ES-I3 (cell line): ENCODE results near the gene SPATA12.

Experiments
- H3K36me3 ChIP-seq: 2 replicates; pipeline ENCODE4 v1.6.1; 2013; ENCODE audit warnings: mild to moderate bottlenecking, low read length, control low read depth, moderate library complexity; ENCODE audit not compliant: insufficient read depth
- H3K4me1 ChIP-seq: 2 replicates; pipeline ENCODE4 v1.6.1; 2013; ENCODE audit warnings: mild to moderate bottlenecking, control low read depth, low read length; ENCODE audit not compliant: insufficient read depth
- H3K9ac ChIP-seq: 2 replicates; pipeline ENCODE4 v1.6.1; 2013; ENCODE audit warnings: low read depth, mild to moderate bottlenecking, low read length, moderate library complexity
- H3K9me3 ChIP-seq: 2 replicates; pipeline ENCODE4 v1.6.1; 2013; ENCODE audit warnings: mild to moderate bottlenecking, low read length, moderate library complexity; ENCODE audit not compliant: control insufficient read depth, insufficient read depth

SPATA12 gene

DNA sequence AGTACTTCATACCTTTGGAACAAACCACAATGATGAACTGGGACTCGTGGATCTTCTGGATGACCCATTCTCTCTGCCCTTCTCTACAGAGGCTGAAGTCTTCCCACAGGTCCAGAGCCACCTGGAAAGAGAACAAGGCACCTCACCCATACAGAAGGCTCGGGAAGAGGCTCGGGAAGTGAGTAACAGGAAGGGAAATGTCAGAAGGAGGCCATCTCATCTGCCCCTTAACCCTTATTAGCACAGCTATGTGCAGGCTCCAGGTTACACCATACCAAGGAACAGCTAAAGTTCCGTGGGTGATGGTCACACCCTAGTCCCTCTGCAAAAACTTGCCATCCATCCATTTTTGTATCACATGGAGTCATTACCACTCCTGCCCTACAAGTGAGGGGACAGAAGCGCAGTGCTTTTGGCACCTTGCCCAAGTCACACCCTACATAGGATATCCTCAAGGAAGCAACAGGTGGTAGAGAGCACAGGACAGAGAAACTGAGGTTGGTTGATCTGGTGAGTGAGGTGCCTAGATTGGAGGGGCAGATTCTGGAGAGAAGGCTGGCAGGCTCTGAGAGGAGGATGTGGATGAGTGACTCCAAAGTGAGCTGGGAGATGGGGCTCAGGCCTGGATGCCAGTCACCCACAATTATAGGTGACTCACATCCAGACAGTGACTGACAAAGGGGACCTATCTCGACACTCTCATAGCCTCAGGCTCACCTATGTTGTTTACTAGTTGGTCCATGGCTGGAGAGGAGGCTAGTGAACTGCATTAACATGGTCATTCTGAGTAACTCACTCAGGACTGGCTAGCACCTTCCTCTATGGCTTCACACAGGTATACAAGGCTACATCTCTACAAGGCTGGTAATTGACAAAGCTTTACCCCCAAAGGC lies 38.2 kb downstream of the SPATA12 start:
- no peak overlapping the region for H3K9ac ChIP-seq

GRCh38 chr3:57100046-57100695 lies 39.7 kb downstream of the SPATA12 start:
- no peaks in the 10 kb centered on the region for H3K4me1 ChIP-seq
- no peak overlapping the region for H3K9ac ChIP-seq
- H3K9me3 ChIP-seq = no peaks in the 10 kb centered on the region
- peaks cover 46% of the 10 kb centered on the region for H3K36me3 ChIP-seq

More for the DNA sequence above, 38.2 kb downstream of the SPATA12 start:
- no peaks in the 10 kb centered on the region for H3K9me3 ChIP-seq
- no peaks in the 10 kb centered on the region for H3K4me1 ChIP-seq
- peaks cover 42% of the 10 kb centered on the region for H3K36me3 ChIP-seq

DNA sequence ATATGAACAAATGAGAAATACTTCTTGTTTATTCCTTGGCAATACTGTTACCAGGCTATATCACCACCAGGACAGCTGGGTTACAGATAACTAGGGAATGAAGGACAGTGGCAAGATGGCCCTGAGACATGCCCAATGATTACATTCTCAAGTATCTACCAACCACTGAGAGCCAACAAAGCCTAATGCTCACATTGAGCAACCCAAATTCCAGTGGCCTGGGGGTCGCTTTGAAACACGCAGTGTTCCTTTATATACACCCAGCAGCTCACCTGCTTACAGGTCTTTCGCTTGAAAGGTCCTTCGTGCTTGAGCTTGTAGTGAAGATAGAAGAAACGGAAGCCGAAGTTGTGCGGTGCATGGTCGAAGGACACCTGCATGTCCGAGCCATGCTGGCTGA lies 45.1 kb downstream of the SPATA12 start:
- Histone ChIP-seq H3K4me1 (peaks cover 6% of the 10 kb centered on the region; the same call in 1 of the 2 replicates), H3K9me3 (no peaks in the 10 kb centered on the region), H3K9ac (no peak overlapping the region), H3K36me3 (peaks cover 48% of the 10 kb centered on the region)

DNA sequence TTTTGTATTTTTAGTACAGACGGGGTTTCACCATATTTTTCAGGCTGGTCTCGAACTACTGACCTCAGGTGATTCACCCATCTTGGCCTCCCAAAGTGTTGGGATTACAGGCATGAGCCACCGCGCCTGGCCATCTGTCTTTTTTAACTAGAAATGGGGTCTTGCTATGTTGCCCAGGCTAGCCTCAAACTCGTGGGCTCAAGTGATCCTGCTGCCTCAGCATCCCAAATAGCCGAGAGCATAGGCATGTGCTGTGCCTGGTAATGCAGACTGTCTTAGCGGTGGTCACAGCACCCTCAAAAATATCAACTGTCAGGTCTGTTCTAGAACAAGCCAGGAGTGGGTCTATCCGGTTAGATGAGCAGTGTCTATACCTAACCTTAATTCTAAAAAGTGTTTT lies 48.2 kb downstream of the SPATA12 start:
- H3K9me3 ChIP-seq = no peaks in the 10 kb centered on the region
- H3K4me1 ChIP-seq = peaks cover 19% of the 10 kb centered on the region
- H3K36me3 ChIP-seq = peaks cover 39% of the 10 kb centered on the region
- H3K9ac ChIP-seq = no peak overlapping the region

GRCh38 chr3:57109437-57110199 lies 49.2 kb downstream of the SPATA12 start:
- H3K4me1 ChIP-seq = peaks cover 19% of the 10 kb centered on the region
- no peaks in the 10 kb centered on the region for H3K9me3 ChIP-seq
- no peak overlapping the region for H3K9ac ChIP-seq
- H3K36me3 ChIP-seq = peaks cover 37% of the 10 kb centered on the region

DNA sequence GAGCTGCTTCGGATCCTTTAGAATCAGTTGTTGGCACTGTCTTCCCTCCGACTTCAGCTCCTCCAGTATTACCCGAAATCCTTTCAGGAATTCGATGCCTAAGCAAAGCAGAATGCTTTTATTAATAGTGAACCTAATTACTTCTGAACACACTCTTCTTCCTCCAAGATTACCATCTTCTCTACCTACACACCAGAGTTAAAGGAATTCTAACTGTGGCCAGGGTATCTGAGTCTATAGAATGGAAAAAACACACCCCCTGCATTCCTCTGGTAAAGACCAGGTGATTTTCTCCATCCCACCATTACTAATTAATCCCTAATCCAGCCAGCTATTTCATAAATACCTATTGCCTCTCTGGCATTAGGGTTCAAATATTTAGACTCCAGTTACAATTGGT lies 49.8 kb downstream of the SPATA12 start:
- Histone ChIP-seq H3K9ac (no peak overlapping the region), H3K9me3 (no peaks in the 10 kb centered on the region), H3K4me1 (peaks cover 19% of the 10 kb centered on the region), H3K36me3 (peaks cover 31% of the 10 kb centered on the region)

DNA sequence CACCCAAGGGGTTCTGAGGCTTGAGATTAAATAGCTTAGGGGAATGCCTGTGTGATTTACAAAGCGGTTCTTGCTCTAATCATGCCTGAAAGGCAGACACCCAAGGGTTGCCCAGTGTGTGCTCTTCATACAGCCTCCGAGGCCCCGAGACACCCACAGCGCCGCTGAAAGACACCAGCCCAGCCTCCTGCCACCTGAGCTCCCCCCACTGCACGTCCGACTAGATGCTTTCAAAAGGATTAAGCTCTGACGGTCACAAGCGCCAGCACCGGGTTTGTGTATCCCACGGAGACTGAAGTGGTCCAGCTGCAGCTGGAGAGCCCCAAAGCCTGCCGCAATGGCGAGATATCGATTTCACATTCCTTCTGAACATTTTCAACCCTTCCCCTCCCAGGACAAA lies 50.3 kb downstream of the SPATA12 start:
- H3K9ac ChIP-seq = no peak overlapping the region
- peaks cover 31% of the 10 kb centered on the region for H3K36me3 ChIP-seq
- H3K9me3 ChIP-seq = no peaks in the 10 kb centered on the region
- H3K4me1 ChIP-seq = peaks cover 19% of the 10 kb centered on the region

DNA sequence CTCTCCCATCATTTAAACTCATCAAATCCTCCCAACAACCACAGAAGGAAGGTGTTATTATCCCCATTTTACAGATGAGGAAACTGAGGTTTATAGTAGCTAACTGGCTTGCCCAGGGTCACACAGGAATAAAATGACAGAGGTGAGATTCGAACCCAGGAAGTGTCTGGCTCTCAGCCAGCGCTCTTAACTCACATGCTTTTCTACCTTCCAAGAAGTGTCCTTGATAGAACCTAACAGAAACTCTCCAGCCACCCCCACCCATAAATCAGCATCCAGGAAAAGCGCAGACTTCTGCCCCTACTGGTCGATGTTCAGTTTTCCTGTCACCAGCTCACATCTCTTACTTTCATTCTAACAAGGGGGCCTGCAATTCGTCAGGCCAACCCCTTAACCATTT lies 51.7 kb downstream of the SPATA12 start:
- Histone ChIP-seq H3K9ac (no peak overlapping the region), H3K36me3 (peaks cover 25% of the 10 kb centered on the region), H3K4me1 (peaks cover 19% of the 10 kb centered on the region), H3K9me3 (no peaks in the 10 kb centered on the region)

DNA sequence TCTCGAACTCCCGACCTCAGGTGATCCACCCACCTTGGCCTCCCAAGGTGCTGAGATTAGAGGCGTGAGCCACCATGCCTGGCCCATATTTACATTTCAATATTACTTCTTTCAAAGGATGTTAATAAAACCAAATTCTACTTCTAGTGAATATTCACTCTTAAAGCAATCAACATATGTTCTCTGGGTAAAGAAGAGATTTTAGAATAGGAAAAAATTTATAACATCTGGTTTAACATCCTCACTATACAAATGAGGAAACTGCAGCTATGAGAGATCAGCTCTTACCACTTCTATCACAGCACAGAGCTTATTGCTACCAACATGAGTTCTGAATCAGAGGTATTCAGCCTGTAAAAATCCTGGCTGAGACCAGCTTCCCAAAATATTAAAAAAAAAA lies 56.0 kb downstream of the SPATA12 start:
- Histone ChIP-seq H3K9me3 (no peaks in the 10 kb centered on the region), H3K4me1 (peaks cover 4% of the 10 kb centered on the region; the same call in 1 of the 2 replicates), H3K9ac (no peak overlapping the region), H3K36me3 (peaks cover 7% of the 10 kb centered on the region)

- Histone ChIP-seq H3K4me1 (no peaks in the 10 kb centered on the region), H3K36me3 (peaks cover 7% of the 10 kb centered on the region; the same call in 1 of the 2 replicates), H3K9me3 (no peaks in the 10 kb centered on the region), H3K9ac (no peak overlapping the region)
These were observed 57.8 kb downstream of the SPATA12 start for GRCh38 chr3:57118254-57118653.

DNA sequence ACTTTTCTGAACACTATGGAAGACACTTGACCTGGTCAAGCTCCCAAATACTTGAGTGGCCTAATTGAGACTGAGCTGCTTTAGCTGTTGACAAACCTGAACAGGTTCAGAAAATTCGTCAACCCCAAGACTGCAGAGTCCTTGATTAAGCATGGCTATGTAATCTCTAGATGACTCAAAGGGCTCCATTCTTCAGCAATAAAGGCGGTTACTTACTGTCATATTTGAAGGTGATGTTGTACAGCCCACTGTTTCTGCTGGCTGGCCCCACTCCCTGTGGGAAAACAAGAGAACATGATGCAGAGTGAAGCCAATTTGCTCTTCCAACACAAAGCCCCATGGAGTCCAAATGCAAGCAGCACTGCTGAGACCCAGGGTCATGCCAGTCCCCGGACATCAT lies 59.6 kb downstream of the SPATA12 start:
- no peaks in the 10 kb centered on the region for H3K9me3 ChIP-seq
- H3K9ac ChIP-seq = no peak overlapping the region
- 0 out of 2 replicates have a peak, but pooled peaks cover 4% of the 10 kb centered on the region for H3K36me3 ChIP-seq
- peaks cover 10% of the 10 kb centered on the region for H3K4me1 ChIP-seq

DNA sequence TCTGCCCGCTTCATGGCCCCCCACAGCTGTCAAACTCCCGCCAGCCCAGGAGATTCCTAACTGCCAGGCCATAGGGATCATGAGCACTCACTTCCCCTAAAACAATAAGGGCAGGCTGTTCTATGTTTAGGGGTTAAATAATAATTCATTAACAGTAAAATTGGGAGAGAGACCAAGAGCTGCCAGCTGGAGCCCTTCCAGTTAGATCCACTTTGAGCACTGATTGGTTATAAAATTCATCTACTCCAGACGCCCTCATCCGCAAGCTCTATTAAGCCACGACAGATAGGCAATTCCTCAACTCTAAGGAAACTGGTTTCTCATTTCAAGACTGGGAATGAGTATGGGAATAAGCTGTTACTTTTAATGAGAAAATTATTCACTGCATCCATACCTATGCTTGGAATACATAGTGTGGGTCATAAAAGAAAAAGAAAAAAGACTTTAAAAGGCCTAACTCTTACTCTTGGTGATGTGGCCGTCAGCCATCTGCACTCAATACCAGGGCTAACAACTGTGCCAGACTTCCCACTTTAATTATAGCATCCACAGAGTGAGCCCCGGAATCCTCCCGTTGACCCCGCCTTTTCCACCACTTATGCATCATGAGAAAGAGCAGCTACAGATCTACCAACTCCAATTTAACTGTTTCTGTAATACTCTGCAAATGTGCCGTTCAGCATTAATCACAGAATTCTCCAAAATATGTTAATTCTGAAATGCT lies 60.1 kb downstream of the SPATA12 start:
- Histone ChIP-seq H3K9ac (no peak overlapping the region), H3K36me3 (no peaks in the 10 kb centered on the region), H3K9me3 (no peaks in the 10 kb centered on the region), H3K4me1 (peaks cover 15% of the 10 kb centered on the region)
